T47D (cell line): Measurements from ENCODE around the gene SOS1.
"Not testable (repeated sequence)": the region's sequence is repeated elsewhere in the genome, so short reads cannot be mapped to it uniquely, and the experiment has no call there.

Experiments
- DNase-seq, 2 experiments: peaks; one replicate each; pipeline versions ENCODE4 v3.0.0 to v3.0.0-alpha.2; 2011 to 2012; ENCODE audit warnings: low read depth in 1 of 2, low spot score in 1 of 2
- JUND ChIP-seq: IDR thresholded peaks from 2 replicates; pipeline ENCODE4 v1.6.1; 2012; ENCODE audit warnings: low read depth
- in situ Hi-C: cut with HindIII; loops from 2 replicates; pipeline ENCODE4 v1.10.0; 2016; ENCODE audit warnings: low sequenced_read_pairs, low pct_unique_long_range_greater_than_20kb

The SOS1 gene

GRCh38 chr2:39069890-39070465 is 50.9 kb downstream of the SOS1 start:
- DNase-seq = no peak
- in situ Hi-C loops = no loop called here
- no peak for TF ChIP-seq JUND

GRCh38 chr2:39069136-39069515 is 51.7 kb downstream of the SOS1 start:
- in situ Hi-C loops = no loop called here
- no peak for TF ChIP-seq JUND
- no peak for DNase-seq

GRCh38 chr2:39068299-39069135 is 52.3 kb downstream of the SOS1 start:
- no peak for TF ChIP-seq JUND
- in situ Hi-C loops = no loop called here
- DNase-seq = no peak

GRCh38 chr2:39065616-39066015 is 55.2 kb downstream of the SOS1 start:
- DNase-seq = no peak
- TF ChIP-seq JUND = no peak
- in situ Hi-C loops = no loop called here

GRCh38 chr2:39062320-39062719 is 58.5 kb downstream of the SOS1 start:
- TF ChIP-seq JUND = no peak
- in situ Hi-C loops = no loop called here
- DNase-seq = no peak

GRCh38 chr2:39061280-39061679 is 59.6 kb downstream of the SOS1 start:
- no peak for TF ChIP-seq JUND
- in situ Hi-C loops = no loop called here
- no peak for DNase-seq

GRCh38 chr2:39059366-39059952 is 61.4 kb downstream of the SOS1 start:
- TF ChIP-seq JUND = no peak
- in situ Hi-C loops = no loop called here
- DNase-seq = peak in 1 of 2 experiments; percentile 42

- DNase-seq = no peak
- TF ChIP-seq JUND = no peak
- in situ Hi-C loops = no loop called here
These were observed 62.8 kb downstream of the SOS1 start for GRCh38 chr2:39058101-39058500.

GRCh38 chr2:39052665-39053064 is 68.2 kb downstream of the SOS1 start:
- in situ Hi-C loops, DNase-seq: not testable (repeated sequence)

GRCh38 chr2:39050109-39050508 is 70.7 kb downstream of the SOS1 start:
- DNase-seq = no peak
- no peak for TF ChIP-seq JUND
- in situ Hi-C loops = no loop called here

GRCh38 chr2:39039072-39039471 is 81.8 kb downstream of the SOS1 start:
- in situ Hi-C loops = no loop called here
- TF ChIP-seq JUND = no peak
- no peak for DNase-seq

GRCh38 chr2:39033980-39034379 is 86.9 kb downstream of the SOS1 start:
- DNase-seq = no peak
- no peak for TF ChIP-seq JUND
- in situ Hi-C loops = no loop called here

GRCh38 chr2:39027421-39027820 is 93.4 kb downstream of the SOS1 start:
- TF ChIP-seq JUND = no peak
- in situ Hi-C loops = no loop called here

More at GRCh38 chr2:39027421-39027820, 93.4 kb downstream of the SOS1 start:
- DNase-seq = no peak
